GM19035 (cell line): ENCODE results near the gene SMIM41.

Experiments
- ATAC-seq: cut with Tn5 transposase; IDR thresholded peaks from one replicate; pipeline ENCODE4 v1.9.1; 2021; ENCODE audit not compliant: unreplicated experiment

SMIM41 gene

GRCh38 chr12:52050758-52051541 lies 28.6 kb upstream of the SMIM41 start, which contains the start of gene NR4A1:
Gene NR4A1 (plus strand): TSS chr12:52051442. CDS start chr12:52054329, 2,887 bp downstream.
- ATAC-seq: peak; percentile 83

- no peak for ATAC-seq
Measured at GRCh38 chr12:52052468-52053186, 26.9 kb upstream of the SMIM41 start.

- ATAC-seq: no peak
Measured at GRCh38 chr12:52053536-52054209, 25.8 kb upstream of the SMIM41 start.

GRCh38 chr12:52054231-52054832 lies 25.2 kb upstream of the SMIM41 start:
- no peak for ATAC-seq

GRCh38 chr12:52054833-52055730 lies 24.4 kb upstream of the SMIM41 start:
- no peak for ATAC-seq

GRCh38 chr12:52055731-52056711 lies 23.5 kb upstream of the SMIM41 start:
- ATAC-seq: no peak

- no peak for ATAC-seq
Measured at GRCh38 chr12:52056801-52057637, 22.5 kb upstream of the SMIM41 start.

GRCh38 chr12:52057638-52058576 lies 21.6 kb upstream of the SMIM41 start:
- ATAC-seq: no peak

GRCh38 chr12:52058631-52059361 lies 20.7 kb upstream of the SMIM41 start:
- ATAC-seq: no peak

- no peak for ATAC-seq
Measured at GRCh38 chr12:52059582-52060497, 19.7 kb upstream of the SMIM41 start.

GRCh38 chr12:52060498-52061177 lies 18.9 kb upstream of the SMIM41 start:
- no peak for ATAC-seq

GRCh38 chr12:52061470-52062166 lies 17.9 kb upstream of the SMIM41 start:
- ATAC-seq: no peak

GRCh38 chr12:52062167-52063081 lies 17.1 kb upstream of the SMIM41 start:
- ATAC-seq: no peak
